Endothelial cell (in vitro differentiated cells): ENCODE data around the gene PXDN. TPM values are rescaled to one million over a fixed set of nuclear protein-coding genes. Genes with fewer than 3 reads are reported as not detected.
A peak's percentile ranks its signal among the peaks of the same experiment; 100 is the strongest.

Experiments used
- DNase-seq: peaks from one replicate; pipeline ENCODE4 v3.0.0; 2021; ENCODE audit warnings: low spot score
- H3K27ac Mint-ChIP-seq: one replicate; pipeline ENCODE4 v1.8.0; 2021; ENCODE audit warnings: mixed read lengths, inconsistent platforms; ENCODE audit not compliant: unreplicated experiment
- H3K27me3 Mint-ChIP-seq: one replicate; pipeline ENCODE4 v1.8.0; 2021; ENCODE audit warnings: mild to moderate bottlenecking, moderate library complexity, mixed read lengths, inconsistent platforms; ENCODE audit not compliant: unreplicated experiment
- H3K36me3 Mint-ChIP-seq: one replicate; pipeline ENCODE4 v1.8.0; 2021; ENCODE audit warnings: mild to moderate bottlenecking, low read depth, mixed read lengths, inconsistent platforms; ENCODE audit not compliant: unreplicated experiment
- H3K4me1 Mint-ChIP-seq: one replicate; pipeline ENCODE4 v1.8.0; 2021; ENCODE audit warnings: mild to moderate bottlenecking, mixed read lengths, inconsistent platforms; ENCODE audit not compliant: unreplicated experiment
- H3K4me3 Mint-ChIP-seq: one replicate; pipeline ENCODE4 v1.8.0; 2021; ENCODE audit warnings: mild to moderate bottlenecking, mixed read lengths, inconsistent platforms; ENCODE audit not compliant: unreplicated experiment
- H3K9me3 Mint-ChIP-seq: one replicate; pipeline ENCODE4 v1.8.0; 2021; ENCODE audit warnings: mixed read lengths, inconsistent platforms; ENCODE audit not compliant: unreplicated experiment
- CTCF ChIP-seq: fragments of 200-600 bp; sonication (generic); IDR thresholded peaks from one replicate; pipeline ENCODE4 v1.5.0; 2021; ENCODE audit warnings: antibody characterized with exemption; ENCODE audit not compliant: unreplicated experiment
- total RNA-seq: library from RNA; stranded (reverse); fragmentation: NEBNext Ultra II Directional; extraction: Animal tissue kit (Norgen Biotek cat#: 25700); gene quantifications from one replicate; pipeline ENCODE4 v1.2.1, GENCODE V29; 2021; ENCODE audit not compliant: unreplicated experiment

The PXDN gene
- total RNA-seq, 1 donor from 2014 or later: 521 TPM

- TF ChIP-seq CTCF: no peak
- peaks cover 35% of the 10 kb centered on the region for H3K4me1 Mint-ChIP-seq
- no peak overlapping the region for H3K4me3 Mint-ChIP-seq
- H3K36me3 Mint-ChIP-seq: peaks cover 19% of the 10 kb centered on the region
- DNase-seq: no peak
- no peak overlapping the region for H3K27ac Mint-ChIP-seq
- H3K27me3 Mint-ChIP-seq: peaks cover 2% of the 10 kb centered on the region
- H3K9me3 Mint-ChIP-seq: no peaks in the 10 kb centered on the region
Measured at GRCh38 chr2:1696472-1696871, 47.8 kb downstream of the PXDN start.

GRCh38 chr2:1694371-1695271 lies 49.7 kb downstream of the PXDN start:
- no peak for DNase-seq

GRCh38 chr2:1693723-1694122 lies 50.6 kb downstream of the PXDN start:
- Mint-ChIP-seq H3K27me3 (peaks cover 4% of the 10 kb centered on the region), H3K4me3 (peak overlapping the region; percentile 28), H3K4me1 (peaks cover 29% of the 10 kb centered on the region), H3K36me3 (peaks cover 30% of the 10 kb centered on the region), H3K9me3 (no peaks in the 10 kb centered on the region), H3K27ac (peak overlapping the region; percentile 7)
- DNase-seq: no peak
- TF ChIP-seq CTCF: no peak

More at GRCh38 chr2:1694371-1695271, 49.7 kb downstream of the PXDN start:
- peaks cover 31% of the 10 kb centered on the region for H3K4me1 Mint-ChIP-seq
- no peaks in the 10 kb centered on the region for H3K9me3 Mint-ChIP-seq
- no peak overlapping the region for H3K4me3 Mint-ChIP-seq
- TF ChIP-seq CTCF: no peak
- H3K27me3 Mint-ChIP-seq: peaks cover 2% of the 10 kb centered on the region
- peak overlapping the region; percentile 11 for H3K27ac Mint-ChIP-seq
- H3K36me3 Mint-ChIP-seq: peaks cover 25% of the 10 kb centered on the region

- peak overlapping the region; percentile 65 for H3K4me3 Mint-ChIP-seq
- no peak for TF ChIP-seq CTCF
- no peaks in the 10 kb centered on the region for H3K9me3 Mint-ChIP-seq
- H3K4me1 Mint-ChIP-seq: peaks cover 25% of the 10 kb centered on the region
- H3K27ac Mint-ChIP-seq: no peak overlapping the region
- H3K36me3 Mint-ChIP-seq: peaks cover 42% of the 10 kb centered on the region
- no peak for DNase-seq
- peaks cover 7% of the 10 kb centered on the region for H3K27me3 Mint-ChIP-seq
Measured at GRCh38 chr2:1692342-1692741, 52.0 kb downstream of the PXDN start.

- TF ChIP-seq CTCF: no peak
- Mint-ChIP-seq H3K27me3 (peaks cover 7% of the 10 kb centered on the region), H3K27ac (no peak overlapping the region), H3K4me1 (peaks cover 33% of the 10 kb centered on the region), H3K9me3 (no peaks in the 10 kb centered on the region), H3K4me3 (no peak overlapping the region), H3K36me3 (peaks cover 52% of the 10 kb centered on the region)
- no peak for DNase-seq
Measured at GRCh38 chr2:1691366-1691765, 52.9 kb downstream of the PXDN start.
